Smooth muscle cell (in vitro differentiated cells): ENCODE results near the gene RIPK1. TPM values are rescaled to one million over a fixed set of nuclear protein-coding genes. Genes with fewer than 3 reads are reported as not detected.
"Not testable (repeated sequence)": the region's sequence is repeated elsewhere in the genome, so short reads cannot be mapped to it uniquely, and the experiment has no call there.

Source experiments
- DNase-seq: peaks from one replicate; lab custom pipeline; 2025; ENCODE audit not compliant: unreplicated experiment; lab: John Stamatoyannopoulos, UW
- H2AFZ ChIP-seq: fragments of 200-600 bp; sonication (generic); 2 replicates; pipeline ENCODE4 v1.6.0; 2016; ENCODE audit warnings: antibody characterized with exemption, low read depth, mild to moderate bottlenecking
- H3F3A ChIP-seq: fragments of 200-600 bp; sonication (generic); 2 replicates; pipeline ENCODE4 v1.6.0; 2017; ENCODE audit warnings: antibody characterized with exemption, low read depth
- H3K27ac ChIP-seq: fragments of 200-600 bp; sonication (generic); 2 replicates; pipeline ENCODE4 v1.5.1; 2016; ENCODE audit warnings: low read depth, mild to moderate bottlenecking
- H3K27me3 ChIP-seq: fragments of 200-600 bp; sonication (generic); 2 replicates; pipeline ENCODE4 v1.6.1; 2016; ENCODE audit warnings: low read depth, mild to moderate bottlenecking
- H3K36me3 ChIP-seq: fragments of 200-600 bp; sonication (generic); 2 replicates; pipeline ENCODE4 v1.5.1; 2016; ENCODE audit warnings: low read depth
- H3K4me1 ChIP-seq: fragments of 200-600 bp; sonication (generic); 2 replicates; pipeline ENCODE4 v1.5.1; 2016; ENCODE audit warnings: low read depth
- H3K4me2 ChIP-seq: fragments of 200-600 bp; sonication (generic); 2 replicates; pipeline ENCODE4 v1.6.0; 2016; ENCODE audit warnings: mild to moderate bottlenecking
- H3K4me3 ChIP-seq: fragments of 200-600 bp; sonication (generic); 2 replicates; pipeline ENCODE4 v1.5.1; 2016; ENCODE audit warnings: mild to moderate bottlenecking
- H3K79me2 ChIP-seq: fragments of 200-600 bp; sonication (generic); 2 replicates; pipeline ENCODE4 v1.6.0; 2016; ENCODE audit warnings: low read depth, mild to moderate bottlenecking
- H3K9ac ChIP-seq: fragments of 200-600 bp; sonication (generic); 2 replicates; pipeline ENCODE4 v1.6.0; 2016; ENCODE audit warnings: low read depth
- H3K9me3 ChIP-seq: fragments of 200-600 bp; sonication (generic); replicated peaks from 2 replicates; pipeline ENCODE4 v1.5.1; 2016; ENCODE audit warnings: low read depth
- H4K20me1 ChIP-seq: fragments of 200-600 bp; sonication (generic); 2 replicates; pipeline ENCODE4 v1.6.0; 2016; ENCODE audit warnings: low read depth
- WGBS: methylation state at CpG from one replicate; pipeline ENCODE4 v1.1.7; 2016; ENCODE audit warnings: low lambda C conversion rate; 5-methylcytosine and 5-hydroxymethylcytosine counted together
- polyA plus RNA-seq: library from polyadenylated mRNA; unstranded; fragments of >200 nt; fragmentation: Nextera tagmentation; extraction: Ambion mirVana; gene quantifications from 2 replicates; pipeline ENCODE4 v1.2.1, GENCODE V29; 2016
- total RNA-seq: library from RNA; depleted of rRNA; stranded (reverse); fragments of >200 nt; gene quantifications from 2 replicates; pipeline ENCODE4 v1.2.3, GENCODE V29; 2014
- TF ChIP-seq, protein P1 (sequence below): fragments of 200-600 bp; sonication (generic); IDR thresholded peaks from 2 replicates; pipeline ENCODE4 v1.5.1; 2017; ENCODE audit warnings: borderline replicate concordance, mild to moderate bottlenecking, antibody characterized with exemption; ENCODE audit not compliant: insufficient read depth, poor library complexity, severe bottlenecking

Gene RIPK1
- total and polyA plus RNA-seq, 2 experiments from 2014 or later = 8.7 to 12.2 TPM

DNA sequence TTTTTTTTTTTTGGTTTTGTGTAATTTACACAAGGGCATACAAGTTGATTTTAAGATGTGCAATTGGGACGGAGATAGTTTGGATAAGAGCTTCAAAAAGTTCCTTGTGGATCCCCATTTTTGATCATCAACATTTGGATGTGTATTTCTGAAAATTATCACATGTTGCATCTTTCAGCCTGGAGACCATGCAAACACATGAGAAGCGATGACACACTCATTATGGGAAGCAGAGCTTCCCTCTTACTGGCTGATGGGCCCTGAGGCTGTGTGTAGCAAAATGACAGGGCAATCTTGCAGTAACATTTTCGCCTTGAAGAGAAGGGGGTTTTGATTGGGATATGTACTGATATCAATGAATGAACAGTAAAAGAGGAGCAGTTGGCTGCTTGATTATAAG is 22.0 kb upstream of the RIPK1 start:
- TF ChIP-seq, protein P1, sequence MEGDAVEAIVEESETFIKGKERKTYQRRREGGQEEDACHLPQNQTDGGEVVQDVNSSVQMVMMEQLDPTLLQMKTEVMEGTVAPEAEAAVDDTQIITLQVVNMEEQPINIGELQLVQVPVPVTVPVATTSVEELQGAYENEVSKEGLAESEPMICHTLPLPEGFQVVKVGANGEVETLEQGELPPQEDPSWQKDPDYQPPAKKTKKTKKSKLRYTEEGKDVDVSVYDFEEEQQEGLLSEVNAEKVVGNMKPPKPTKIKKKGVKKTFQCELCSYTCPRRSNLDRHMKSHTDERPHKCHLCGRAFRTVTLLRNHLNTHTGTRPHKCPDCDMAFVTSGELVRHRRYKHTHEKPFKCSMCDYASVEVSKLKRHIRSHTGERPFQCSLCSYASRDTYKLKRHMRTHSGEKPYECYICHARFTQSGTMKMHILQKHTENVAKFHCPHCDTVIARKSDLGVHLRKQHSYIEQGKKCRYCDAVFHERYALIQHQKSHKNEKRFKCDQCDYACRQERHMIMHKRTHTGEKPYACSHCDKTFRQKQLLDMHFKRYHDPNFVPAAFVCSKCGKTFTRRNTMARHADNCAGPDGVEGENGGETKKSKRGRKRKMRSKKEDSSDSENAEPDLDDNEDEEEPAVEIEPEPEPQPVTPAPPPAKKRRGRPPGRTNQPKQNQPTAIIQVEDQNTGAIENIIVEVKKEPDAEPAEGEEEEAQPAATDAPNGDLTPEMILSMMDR = no peak
- no peak overlapping the region for H3K9ac ChIP-seq
- H3F3A ChIP-seq = no peaks in the 10 kb centered on the region
- no peaks in the 10 kb centered on the region for H3K27me3 ChIP-seq
- H4K20me1 ChIP-seq = no peaks in the 10 kb centered on the region
- no peaks in the 10 kb centered on the region for H3K79me2 ChIP-seq
- H3K4me1 ChIP-seq = peaks cover 5% of the 10 kb centered on the region
- no peak overlapping the region for H3K4me3 ChIP-seq
- no peaks in the 10 kb centered on the region for H3K9me3 ChIP-seq
- H3K36me3 ChIP-seq = no peaks in the 10 kb centered on the region
- no peak overlapping the region for H2AFZ ChIP-seq
- 84% methylated on average over 3 of the region's 3 CpGs for WGBS
- no peak for DNase-seq
- H3K4me2 ChIP-seq = no peak overlapping the region
- H3K27ac ChIP-seq = no peak overlapping the region

DNA sequence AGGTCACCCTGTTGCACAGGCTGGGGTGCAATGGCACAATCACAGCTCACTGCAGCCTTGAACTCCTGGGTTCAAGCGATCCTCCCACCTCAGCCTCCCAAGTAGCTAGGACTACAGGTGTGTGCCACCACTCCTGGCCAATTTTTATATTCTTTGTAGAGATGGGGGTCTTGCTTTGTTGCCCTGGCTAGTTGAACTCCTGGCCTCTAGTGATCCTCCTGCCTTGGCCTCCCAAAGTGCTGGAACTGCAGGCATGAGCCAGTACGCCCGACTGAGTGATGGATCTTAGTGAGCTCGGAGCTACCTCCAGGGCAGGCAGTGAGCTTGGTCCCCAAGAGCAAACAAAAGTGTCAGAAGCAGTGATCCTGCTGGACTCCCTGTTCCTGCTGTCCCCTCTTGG is 20.3 kb upstream of the RIPK1 start:
- not testable (repeated sequence) for H3K4me1 ChIP-seq, H3K36me3 ChIP-seq, H3K27me3 ChIP-seq, H3K9me3 ChIP-seq, H3K4me3 ChIP-seq, H4K20me1 ChIP-seq, H3K27ac ChIP-seq, H3K4me2 ChIP-seq, DNase-seq, H3K9ac ChIP-seq, H2AFZ ChIP-seq, H3K79me2 ChIP-seq, H3F3A ChIP-seq
- 90% methylated on average over 4 of the region's 4 CpGs for WGBS

DNA sequence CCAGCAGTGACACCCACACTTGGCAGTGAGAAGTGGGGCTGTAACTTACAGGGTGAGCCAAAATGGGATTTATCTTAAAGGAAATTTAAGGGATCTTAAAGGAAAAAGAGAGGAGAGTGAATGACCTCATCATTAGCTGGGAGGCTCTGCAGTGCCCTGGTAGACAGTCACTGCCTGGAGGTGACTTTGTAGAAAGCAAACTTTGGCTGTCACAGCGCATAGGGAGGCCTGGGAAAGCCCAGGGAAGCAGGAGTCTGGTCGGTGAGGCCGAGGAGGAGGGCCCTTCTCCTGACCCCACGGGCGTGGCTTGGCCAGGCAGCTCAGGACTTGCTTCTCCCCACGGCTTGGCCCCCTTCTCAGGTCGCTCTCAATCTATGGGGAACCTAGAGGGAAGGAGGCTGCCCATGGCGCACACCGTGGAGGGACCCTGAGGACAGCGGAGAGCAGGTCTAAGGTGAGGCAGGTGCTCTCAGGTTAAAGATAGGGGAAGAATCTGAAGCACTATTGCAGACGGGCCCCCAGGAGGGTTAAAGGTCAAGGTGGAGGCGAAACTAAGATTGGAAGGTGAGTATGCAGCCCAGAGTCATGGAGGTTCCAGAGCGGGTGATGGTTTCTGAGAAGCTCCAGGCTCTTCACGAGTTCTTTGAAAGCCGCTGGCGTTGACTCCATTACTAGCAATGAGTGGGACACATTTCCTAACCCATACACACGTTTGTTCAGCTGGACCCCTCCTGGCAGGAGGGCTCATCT is 15.6 kb upstream of the RIPK1 start:
- no peaks in the 10 kb centered on the region for H3K79me2 ChIP-seq
- DNase-seq = no peak
- no peaks in the 10 kb centered on the region for H3K9me3 ChIP-seq
- TF ChIP-seq, protein P1 = no peak
- H3K4me1 ChIP-seq = no peaks in the 10 kb centered on the region
- WGBS = 88% methylated on average over 17 of the region's 17 CpGs
- H3F3A ChIP-seq = peaks cover 16% of the 10 kb centered on the region
- H2AFZ ChIP-seq = no peak overlapping the region
- peak overlapping the region; percentile 45 for H3K4me3 ChIP-seq
- peak overlapping the region; percentile 79 for H3K4me2 ChIP-seq
- H4K20me1 ChIP-seq = no peaks in the 10 kb centered on the region
- H3K9ac ChIP-seq = no peak overlapping the region
- no peak overlapping the region for H3K27ac ChIP-seq
- no peaks in the 10 kb centered on the region for H3K27me3 ChIP-seq
- H3K36me3 ChIP-seq = no peaks in the 10 kb centered on the region

DNA sequence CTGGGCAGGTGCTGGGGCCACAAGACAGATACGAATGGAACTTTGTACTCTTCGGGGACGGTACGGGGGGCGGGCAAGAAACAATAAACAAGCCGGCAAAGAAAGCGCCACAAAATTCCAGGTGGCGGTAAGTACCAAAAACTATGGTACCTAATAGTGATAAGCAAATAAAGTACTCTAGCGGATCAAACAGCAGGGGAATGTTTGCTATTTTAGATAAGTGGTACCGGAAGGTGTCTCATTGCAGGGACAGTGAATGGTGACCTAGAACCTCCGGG is 15.1 kb upstream of the RIPK1 start:
- Histone ChIP-seq H3K36me3 (no peaks in the 10 kb centered on the region), H3K4me3 (peak overlapping the region; percentile 45), H2AFZ (no peak overlapping the region), H3K9me3 (no peaks in the 10 kb centered on the region), H3K4me1 (no peaks in the 10 kb centered on the region), H3F3A (peaks cover 16% of the 10 kb centered on the region), H3K4me2 (peak overlapping the region; percentile 79), H3K9ac (no peak overlapping the region), H3K27me3 (no peaks in the 10 kb centered on the region), H4K20me1 (no peaks in the 10 kb centered on the region), H3K27ac (no peak overlapping the region), H3K79me2 (no peaks in the 10 kb centered on the region)
- DNase-seq = no peak
- TF ChIP-seq, protein P1 = no peak
- WGBS = 57% methylated on average over 11 of the region's 11 CpGs

DNA sequence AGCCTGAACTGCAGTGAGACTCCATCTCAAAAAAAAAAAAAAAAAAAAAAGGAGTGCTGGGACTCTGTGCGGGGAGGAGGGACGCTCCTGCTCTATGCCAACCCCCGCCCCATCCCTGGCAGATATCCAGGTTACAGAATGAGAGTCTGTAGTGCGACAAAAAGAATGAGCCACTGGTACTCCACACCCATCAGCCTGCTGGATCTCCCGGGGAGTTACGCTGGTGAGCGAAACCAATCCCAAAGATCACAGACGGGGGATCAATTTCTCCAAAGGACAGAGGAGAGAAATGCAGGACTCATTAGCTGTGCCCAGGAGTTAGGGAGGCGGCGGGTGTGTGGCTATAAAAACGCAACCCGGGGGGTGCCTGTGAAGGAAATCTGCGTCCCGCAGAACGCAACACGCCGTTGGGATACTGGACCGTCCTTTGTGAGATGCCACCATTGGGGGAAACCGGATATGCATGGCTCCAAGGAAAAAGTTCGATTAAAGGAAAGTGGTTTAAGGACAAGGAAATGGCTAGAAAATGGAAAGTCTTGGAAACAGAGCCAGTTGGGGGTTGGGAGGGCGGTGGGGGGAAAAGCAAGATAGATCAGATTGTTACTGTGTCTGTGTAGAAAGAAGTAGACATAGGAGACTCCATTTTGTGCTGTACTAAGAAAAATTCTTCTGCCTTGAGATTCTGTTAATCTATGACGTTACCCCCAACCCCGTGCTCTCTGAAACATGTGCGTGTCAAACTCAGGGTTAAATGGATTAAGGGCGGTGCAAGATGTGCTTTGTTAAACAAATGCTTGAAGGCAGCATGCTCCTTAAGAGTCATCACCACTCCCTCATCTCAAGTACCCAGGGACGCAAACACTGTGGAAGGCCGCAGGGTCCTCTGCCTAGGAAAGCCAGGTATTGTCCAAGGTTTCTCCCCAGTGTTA is 13.8 kb upstream of the RIPK1 start:
- not testable (repeated sequence) for H3K9ac ChIP-seq
- WGBS = 24% methylated on average over 27 of the region's 27 CpGs

DNA sequence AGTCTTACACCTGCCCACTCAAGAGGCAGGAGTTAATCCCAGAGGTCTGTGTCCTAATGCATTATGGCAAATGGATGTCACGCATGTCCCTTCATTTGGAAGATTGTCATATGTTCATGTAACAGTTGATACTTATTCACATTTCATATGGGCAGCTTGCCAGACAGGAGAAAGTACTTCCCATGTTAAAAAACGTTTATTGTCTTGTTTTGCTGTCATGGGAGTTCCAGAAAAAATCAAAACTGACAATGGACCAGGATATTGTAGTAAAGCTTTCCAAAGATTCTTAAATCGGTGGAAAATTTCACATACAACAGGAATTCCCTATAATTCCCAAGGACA is 13.2 kb upstream of the RIPK1 start:
- not testable (repeated sequence) for H3K4me3 ChIP-seq, H4K20me1 ChIP-seq, H3K9ac ChIP-seq, H3K4me2 ChIP-seq, H3K79me2 ChIP-seq, DNase-seq, H2AFZ ChIP-seq, H3K4me1 ChIP-seq, H3K27ac ChIP-seq, H3K9me3 ChIP-seq, H3K36me3 ChIP-seq, H3K27me3 ChIP-seq
- 70% methylated on average over 3 of the region's 3 CpGs for WGBS
- peaks cover 16% of the 10 kb centered on the region for H3F3A ChIP-seq

More for the DNA sequence above, 13.8 kb upstream of the RIPK1 start:
- peak overlapping the region; percentile 79 for H3K4me2 ChIP-seq
- not testable (repeated sequence) for H4K20me1 ChIP-seq, H3K9me3 ChIP-seq, H3K27me3 ChIP-seq, H3K36me3 ChIP-seq, H3K79me2 ChIP-seq, H3K4me1 ChIP-seq, H3K27ac ChIP-seq
- peaks cover 16% of the 10 kb centered on the region for H3F3A ChIP-seq
- peak overlapping the region; percentile 45 for H3K4me3 ChIP-seq
- peak overlapping the region; percentile 67 for H2AFZ ChIP-seq
- DNase-seq = peak; percentile 33
